Measurements from ENCODE around the gene OR51B2.

The OR51B2 gene

DNA sequence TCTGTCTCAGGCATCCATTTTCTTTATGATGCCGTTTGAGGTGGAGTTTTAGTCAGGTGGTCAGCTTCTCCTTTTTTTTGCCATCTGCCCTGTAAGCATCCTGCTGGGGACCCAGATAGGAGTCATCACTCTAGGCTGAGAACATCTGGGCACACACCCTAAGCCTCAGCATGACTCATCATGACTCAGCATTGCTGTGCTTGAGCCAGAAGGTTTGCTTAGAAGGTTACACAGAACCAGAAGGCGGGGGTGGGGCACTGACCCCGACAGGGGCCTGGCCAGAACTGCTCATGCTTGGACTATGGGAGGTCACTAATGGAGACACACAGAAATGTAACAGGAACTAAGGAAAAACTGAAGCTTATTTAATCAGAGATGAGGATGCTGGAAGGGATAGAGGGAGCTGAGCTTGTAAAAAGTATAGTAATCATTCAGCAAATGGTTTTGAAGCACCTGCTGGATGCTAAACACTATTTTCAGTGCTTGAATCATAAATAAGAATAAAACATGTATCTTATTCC lies 43.5 kb downstream of the OR51B2 start:
- DNase-seq (ENCODE audit: low read depth in 1 of 2, low spot score in 1 of 2) = peak; percentile 66 to 78
- TF ChIP-seq SPI1 (IDR thresholded peaks at IDR 0.05; ENCODE audit: borderline replicate concordance, low read depth) = no peak
- no peak for TF ChIP-seq POLR2AphosphoS5 (IDR thresholded peaks at IDR 0.05; ENCODE audit: low read depth)
- Histone ChIP-seq H3K27ac (replicated peaks) (no peak overlapping the region), H3K4me3 (replicated peaks; ENCODE audit: insufficient read depth, low read length) (no peak overlapping the region), H3K27me3 (ENCODE audit: insufficient read depth, poor library complexity, severe bottlenecking) (no peaks in the 10 kb centered on the region)

GRCh38 chr11:5279471-5280090 lies 44.5 kb downstream of the OR51B2 start:
- Histone ChIP-seq H3K27ac (replicated peaks) (no peak overlapping the region), H3K27me3 (ENCODE audit: insufficient read depth, poor library complexity, severe bottlenecking) (no peaks in the 10 kb centered on the region), H3K4me3 (replicated peaks; ENCODE audit: insufficient read depth, low read length) (no peak overlapping the region)
- DNase-seq (ENCODE audit: low read depth in 1 of 2, low spot score in 1 of 2) = no peak
- TF ChIP-seq REST (IDR thresholded peaks at IDR 0.05; ENCODE audit: insufficient replicate concordance, low read depth) (no peak), GABPA (IDR thresholded peaks at IDR 0.05; ENCODE audit: low read depth) (no peak), SPI1 (IDR thresholded peaks at IDR 0.05; ENCODE audit: borderline replicate concordance, low read depth) (no peak), POLR2AphosphoS5 (IDR thresholded peaks at IDR 0.05; ENCODE audit: low read depth) (no peak)
- TF ChIP-seq, protein P1, sequence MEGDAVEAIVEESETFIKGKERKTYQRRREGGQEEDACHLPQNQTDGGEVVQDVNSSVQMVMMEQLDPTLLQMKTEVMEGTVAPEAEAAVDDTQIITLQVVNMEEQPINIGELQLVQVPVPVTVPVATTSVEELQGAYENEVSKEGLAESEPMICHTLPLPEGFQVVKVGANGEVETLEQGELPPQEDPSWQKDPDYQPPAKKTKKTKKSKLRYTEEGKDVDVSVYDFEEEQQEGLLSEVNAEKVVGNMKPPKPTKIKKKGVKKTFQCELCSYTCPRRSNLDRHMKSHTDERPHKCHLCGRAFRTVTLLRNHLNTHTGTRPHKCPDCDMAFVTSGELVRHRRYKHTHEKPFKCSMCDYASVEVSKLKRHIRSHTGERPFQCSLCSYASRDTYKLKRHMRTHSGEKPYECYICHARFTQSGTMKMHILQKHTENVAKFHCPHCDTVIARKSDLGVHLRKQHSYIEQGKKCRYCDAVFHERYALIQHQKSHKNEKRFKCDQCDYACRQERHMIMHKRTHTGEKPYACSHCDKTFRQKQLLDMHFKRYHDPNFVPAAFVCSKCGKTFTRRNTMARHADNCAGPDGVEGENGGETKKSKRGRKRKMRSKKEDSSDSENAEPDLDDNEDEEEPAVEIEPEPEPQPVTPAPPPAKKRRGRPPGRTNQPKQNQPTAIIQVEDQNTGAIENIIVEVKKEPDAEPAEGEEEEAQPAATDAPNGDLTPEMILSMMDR (IDR thresholded peaks at IDR 0.05; ENCODE audit: insufficient read depth, low read length) = no peak

DNA sequence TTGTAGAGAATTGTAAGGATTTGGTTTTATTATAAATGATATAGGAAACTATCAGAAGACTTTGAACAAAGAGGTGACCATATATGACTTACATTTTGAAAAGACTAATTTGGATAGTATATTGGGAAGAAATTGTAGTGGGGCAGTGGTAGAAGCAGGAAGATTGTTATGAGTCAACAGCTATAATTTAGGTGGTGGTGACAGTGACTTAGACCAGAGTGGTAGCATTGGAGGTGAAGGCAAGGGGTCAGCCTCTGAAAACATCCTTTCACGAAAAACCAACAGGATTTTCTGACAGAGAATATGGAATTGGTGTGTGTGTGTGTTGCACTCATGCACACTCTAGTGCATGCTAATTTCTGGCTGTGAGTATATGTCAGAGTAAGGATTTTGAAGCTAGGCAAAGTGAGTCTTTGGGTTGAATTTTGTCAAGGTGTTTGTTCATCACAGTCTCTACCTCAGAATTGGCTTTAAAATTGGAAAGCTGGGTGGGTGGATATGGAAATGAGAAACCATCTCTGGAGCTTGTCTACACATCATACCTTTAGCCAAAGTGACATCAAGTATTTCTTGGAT lies 46.2 kb downstream of the OR51B2 start:
- TF ChIP-seq POLR2AphosphoS5 (IDR thresholded peaks at IDR 0.05; ENCODE audit: low read depth) (no peak), SPI1 (IDR thresholded peaks at IDR 0.05; ENCODE audit: borderline replicate concordance, low read depth) (no peak), REST (IDR thresholded peaks at IDR 0.05; ENCODE audit: insufficient replicate concordance, low read depth) (no peak), GABPA (IDR thresholded peaks at IDR 0.05; ENCODE audit: low read depth) (no peak)
- TF ChIP-seq, protein P1 (IDR thresholded peaks at IDR 0.05; ENCODE audit: insufficient read depth, low read length) = no peak
- Histone ChIP-seq H3K4me3 (replicated peaks; ENCODE audit: insufficient read depth, low read length) (no peak overlapping the region), H3K27ac (replicated peaks) (no peak overlapping the region), H3K27me3 (ENCODE audit: insufficient read depth, poor library complexity, severe bottlenecking) (no peaks in the 10 kb centered on the region)
- no peak for DNase-seq (ENCODE audit: low read depth in 1 of 2, low spot score in 1 of 2)

GRCh38 chr11:5276697-5277096 lies 47.4 kb downstream of the OR51B2 start:
- TF ChIP-seq, protein P1 (IDR thresholded peaks at IDR 0.05; ENCODE audit: insufficient read depth, low read length) = no peak
- TF ChIP-seq POLR2AphosphoS5 (IDR thresholded peaks at IDR 0.05; ENCODE audit: low read depth) (no peak), GABPA (IDR thresholded peaks at IDR 0.05; ENCODE audit: low read depth) (no peak), REST (IDR thresholded peaks at IDR 0.05; ENCODE audit: insufficient replicate concordance, low read depth) (no peak), SPI1 (IDR thresholded peaks at IDR 0.05; ENCODE audit: borderline replicate concordance, low read depth) (no peak)
- DNase-seq (ENCODE audit: low read depth in 1 of 2, low spot score in 1 of 2) = no peak
- Histone ChIP-seq H3K27ac (replicated peaks) (no peak overlapping the region), H3K27me3 (ENCODE audit: insufficient read depth, poor library complexity, severe bottlenecking) (no peaks in the 10 kb centered on the region), H3K4me3 (replicated peaks; ENCODE audit: insufficient read depth, low read length) (no peak overlapping the region)
